NCI-H345 (cell line): ENCODE data around the gene FBXO15.
A peak's percentile ranks its signal among the peaks of the same experiment; 100 is the strongest.

Experiments
- DNase-seq: peaks from one replicate; lab custom pipeline; 2025; lab: John Stamatoyannopoulos, UW

Gene FBXO15, protein sequence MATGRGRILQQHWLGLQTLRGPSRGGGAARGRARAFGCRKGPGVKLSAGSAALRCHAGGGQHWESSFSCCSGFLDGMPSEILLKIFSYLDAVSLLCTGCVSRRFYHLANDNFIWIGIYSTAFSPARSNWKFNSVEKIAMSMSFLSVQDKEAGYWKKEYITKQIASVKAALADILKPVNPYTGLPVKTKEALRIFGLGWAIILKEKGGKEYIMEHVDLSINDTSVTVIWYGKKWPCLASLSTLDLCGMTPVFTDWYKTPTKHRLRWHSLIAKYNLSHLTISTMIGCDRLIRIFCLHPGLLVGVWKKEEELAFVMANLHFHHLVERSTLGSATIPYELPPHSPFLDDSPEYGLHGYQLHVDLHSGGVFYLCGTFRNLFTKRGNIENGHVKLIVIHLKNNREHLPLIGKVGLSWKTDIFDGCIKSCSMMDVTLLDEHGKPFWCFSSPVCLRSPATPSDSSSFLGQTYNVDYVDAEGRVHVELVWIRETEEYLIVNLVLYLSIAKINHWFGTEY

DNA sequence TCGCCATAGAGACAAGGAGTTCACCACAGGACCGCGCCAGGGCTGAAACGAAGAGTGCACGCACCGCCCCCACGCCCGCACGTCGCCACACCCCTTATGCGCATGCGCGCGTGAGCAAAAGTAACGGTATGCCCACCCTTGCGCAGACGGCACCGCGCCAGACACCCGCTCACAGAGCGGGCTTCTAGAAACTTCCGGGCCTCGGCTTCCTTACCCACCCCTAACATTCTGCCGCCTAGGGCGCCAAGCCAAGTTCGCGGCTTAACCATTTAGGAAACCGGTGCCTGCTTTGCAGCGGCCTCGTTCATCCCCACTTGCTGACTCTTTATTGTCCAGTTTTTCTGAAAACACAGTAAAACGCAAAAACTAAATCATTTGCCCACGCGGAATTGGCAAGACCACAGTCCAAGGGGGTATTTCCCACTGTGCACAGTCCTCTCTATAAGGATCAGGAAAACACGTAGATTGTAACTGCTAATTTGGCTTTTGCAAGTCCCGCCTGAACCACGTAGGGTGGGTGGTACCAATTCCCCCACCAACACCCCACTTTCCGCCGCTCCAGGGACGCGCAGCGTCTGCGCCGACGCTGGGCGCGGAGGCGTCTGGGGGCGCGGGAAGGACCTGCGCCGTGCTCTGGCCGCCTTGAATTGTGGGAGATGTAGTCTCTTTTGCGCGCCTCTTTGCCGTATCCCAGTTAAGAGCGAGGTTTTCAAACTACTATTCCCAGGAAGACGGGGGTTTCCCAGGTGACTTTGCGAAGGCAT lies at the start of gene FBXO15, which contains the start of gene TIMM21:
Gene FBXO15 (minus strand): TSS at position 56 of the 764 bp plus-strand sequence. CDS start 49 bp downstream, at position 7.
Gene TIMM21 (plus strand): TSS at position 745 of the 764 bp plus-strand sequence. CDS start 286 bp downstream, outside the sequence.
- DNase-seq, result peak; percentile 97

DNA sequence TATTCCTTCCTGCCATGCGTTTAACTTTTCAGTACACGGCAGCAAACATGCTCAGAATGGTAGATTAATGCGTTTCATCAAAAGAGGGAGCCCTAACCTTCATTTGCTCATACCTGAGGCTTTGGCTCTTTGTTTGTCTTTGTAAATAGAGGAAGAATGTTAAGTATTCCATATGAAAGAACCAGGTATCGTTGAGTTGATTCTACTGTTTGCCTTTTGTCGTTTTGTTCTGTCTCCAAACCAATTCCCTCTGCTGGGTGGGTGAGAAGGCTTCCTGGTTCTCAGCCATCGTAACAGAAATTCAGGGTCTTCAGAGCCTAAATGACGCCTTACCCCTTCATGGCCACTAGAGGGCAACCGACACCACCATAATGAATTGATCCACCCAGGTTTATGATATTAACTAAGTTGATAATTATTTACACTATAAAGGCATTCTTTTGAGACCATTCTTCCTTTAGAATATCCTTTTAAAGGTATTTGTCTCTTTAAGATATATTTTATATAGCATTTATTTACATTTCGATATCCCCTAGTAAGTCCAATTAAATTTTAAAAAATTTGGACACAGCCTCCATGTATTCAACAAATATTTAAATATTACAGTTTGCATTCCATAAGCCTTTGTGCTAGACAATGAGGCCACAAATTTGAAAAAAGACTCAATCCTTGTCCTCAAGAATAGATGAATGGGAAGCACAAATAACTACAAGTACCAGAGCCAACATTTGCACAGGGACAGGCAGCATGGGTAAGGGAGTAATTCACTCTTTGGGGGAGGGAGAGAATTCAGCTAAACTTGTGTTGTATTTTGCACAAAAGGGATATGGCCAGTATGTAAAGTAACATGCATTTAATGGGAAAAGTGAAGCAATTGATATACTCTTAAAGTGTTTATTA lies 48.8 kb upstream of the FBXO15 start:
- DNase-seq, result peak; percentile 70

DNA sequence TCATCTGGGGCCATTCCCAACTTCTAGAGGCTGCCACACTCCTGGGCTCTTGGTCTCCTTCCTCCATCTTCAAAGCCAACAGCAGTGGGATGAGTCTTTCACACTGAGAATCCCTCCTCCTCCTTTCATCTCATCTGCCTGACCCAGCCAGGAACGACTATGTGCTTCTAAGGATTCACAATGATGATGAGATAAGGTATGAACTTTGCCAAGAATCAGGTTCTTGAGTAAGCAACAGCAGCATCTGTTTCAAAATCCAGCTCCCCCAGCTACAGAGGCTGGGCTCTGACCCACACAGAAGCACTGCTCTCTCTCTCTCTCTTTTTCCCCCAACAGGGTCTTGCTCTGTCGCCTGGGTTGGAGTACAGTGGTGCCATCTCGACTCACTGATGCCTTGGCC lies 47.1 kb upstream of the FBXO15 start:
- DNase-seq, result no peak

DNA sequence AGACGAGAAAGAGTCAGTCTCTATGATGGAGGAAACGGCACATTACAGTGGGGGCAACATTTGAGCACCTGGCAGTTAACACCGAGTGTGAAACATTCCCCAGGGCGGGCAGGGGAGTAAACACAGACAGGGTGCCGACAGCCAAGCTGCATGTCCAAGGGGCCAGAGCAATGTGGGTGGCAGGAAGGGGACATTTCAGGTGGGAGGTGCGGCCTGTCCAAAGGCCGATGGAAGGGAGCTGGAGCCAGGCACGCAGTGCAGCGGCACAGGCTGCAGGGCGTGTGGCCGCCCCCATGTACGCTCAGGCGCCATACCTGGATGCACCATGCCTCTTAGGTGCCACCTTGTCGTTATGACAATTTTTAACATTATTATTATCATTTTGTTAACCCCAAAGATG lies 43.9 kb upstream of the FBXO15 start:
- no peak for DNase-seq

DNA sequence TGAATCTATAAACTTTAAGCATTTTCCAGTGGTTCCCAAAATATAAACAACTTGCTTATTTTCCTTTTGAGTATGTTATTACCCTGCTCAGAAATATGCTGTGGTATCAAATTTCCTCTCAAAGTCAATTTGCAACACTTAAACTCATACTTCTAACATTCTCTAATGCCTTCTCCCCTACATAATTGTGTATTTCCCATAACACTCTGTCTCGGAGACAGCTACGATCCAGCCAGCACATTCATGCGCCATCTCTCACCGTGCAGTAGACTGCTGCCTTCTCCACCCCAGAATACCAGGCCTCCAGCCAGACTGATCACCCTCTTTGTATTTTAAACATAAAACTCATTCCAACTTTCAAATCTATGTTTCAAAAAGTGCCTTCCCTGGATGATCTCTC lies 42.5 kb upstream of the FBXO15 start:
- no peak for DNase-seq

DNA sequence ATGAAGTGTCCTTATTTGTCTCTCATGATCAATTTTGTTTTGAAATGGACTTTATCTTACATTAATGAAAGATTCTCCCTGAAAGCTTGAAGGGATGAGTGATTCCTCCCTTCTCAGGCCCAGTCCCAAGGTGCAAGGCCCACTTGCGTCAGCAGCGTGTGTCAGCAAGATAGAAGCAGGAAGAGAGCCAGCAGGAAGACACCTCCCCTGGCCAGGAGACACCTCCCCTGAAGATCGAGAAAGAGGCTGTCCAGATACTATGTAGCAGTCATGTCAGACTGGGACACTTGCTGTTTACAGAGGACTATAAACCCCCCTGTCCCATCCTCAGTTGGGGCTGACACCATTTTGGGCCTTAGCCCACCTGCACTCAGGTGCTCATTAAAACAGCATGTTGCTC lies 39.0 kb upstream of the FBXO15 start:
- no peak for DNase-seq

DNA sequence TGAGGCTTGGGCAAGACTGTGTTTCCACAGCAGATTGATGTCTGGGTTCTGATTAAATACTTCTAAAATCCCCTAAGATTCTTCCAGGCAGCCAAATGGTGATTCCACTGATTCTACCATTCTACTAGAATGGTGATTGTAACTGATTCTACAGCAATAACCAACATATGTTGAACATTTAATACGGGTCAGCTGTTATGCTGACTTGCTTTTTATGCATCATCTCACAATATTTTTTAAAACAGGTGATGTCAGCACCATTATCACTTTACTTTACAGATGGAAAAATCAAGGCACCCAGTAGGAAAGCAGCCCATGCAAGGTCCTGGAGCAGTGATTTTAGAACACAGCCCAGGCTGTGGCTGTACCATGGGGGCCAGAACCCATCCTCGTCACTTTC lies 38.2 kb upstream of the FBXO15 start:
- no peak for DNase-seq

DNA sequence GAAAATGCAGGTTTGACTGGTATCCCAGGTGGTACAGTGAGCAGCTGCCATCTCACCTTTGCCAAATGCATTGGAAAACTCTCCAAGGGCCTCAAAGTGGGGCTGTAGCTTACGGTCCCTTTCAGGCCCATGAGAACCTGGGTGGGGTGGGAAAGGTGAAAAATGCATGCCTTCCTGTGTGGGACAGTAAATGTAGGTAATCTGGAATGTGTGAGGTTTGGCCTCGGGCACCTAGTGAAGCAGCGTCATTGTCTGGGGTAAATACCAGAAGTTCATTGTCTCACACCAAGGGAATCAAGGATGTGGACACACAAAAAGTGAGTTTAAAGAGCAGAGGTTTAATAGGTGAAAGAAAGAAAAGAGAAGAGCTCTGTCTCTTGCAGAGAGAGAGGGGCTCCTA lies 37.2 kb upstream of the FBXO15 start:
- no peak for DNase-seq

DNA sequence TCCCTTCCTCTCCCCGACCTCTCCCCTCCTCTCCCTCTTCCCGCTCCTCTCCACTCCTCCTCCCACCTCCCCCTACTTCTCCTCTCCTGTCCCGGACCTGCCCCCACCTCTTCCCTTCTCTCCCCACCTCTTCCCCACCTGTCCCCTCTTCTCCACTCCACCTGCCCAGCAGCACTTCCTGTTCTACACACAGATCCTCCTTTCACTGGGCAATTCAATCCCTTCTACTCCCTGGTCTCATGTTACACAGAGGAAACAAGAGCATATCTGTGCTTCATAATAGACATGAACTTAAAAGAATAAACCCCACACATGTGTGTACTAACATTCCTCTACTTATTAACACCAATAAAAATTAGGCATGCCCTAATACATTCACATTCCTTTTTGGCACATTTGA lies 35.5 kb upstream of the FBXO15 start:
- DNase-seq, result peak; percentile 33

DNA sequence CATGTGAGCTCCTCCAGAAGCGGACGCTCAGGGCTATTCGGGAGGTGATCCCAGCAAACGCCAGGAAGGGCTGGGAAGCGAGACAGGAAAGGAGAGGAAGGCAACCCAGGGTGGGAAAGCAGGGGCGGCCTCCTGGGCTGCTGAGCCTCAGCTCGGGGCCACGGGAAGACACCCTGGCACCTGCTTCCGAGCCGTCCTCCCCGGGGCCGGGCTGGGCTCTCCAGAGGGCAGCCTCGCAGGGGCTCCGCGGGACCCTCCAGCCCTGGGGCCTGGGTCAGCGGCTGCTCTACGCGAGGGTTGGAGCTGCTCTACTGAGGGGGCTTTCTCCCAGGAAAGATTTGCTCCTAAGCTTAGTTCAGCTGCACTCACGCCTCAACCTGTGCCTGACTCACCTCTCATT lies 34.7 kb upstream of the FBXO15 start:
- no peak for DNase-seq

DNA sequence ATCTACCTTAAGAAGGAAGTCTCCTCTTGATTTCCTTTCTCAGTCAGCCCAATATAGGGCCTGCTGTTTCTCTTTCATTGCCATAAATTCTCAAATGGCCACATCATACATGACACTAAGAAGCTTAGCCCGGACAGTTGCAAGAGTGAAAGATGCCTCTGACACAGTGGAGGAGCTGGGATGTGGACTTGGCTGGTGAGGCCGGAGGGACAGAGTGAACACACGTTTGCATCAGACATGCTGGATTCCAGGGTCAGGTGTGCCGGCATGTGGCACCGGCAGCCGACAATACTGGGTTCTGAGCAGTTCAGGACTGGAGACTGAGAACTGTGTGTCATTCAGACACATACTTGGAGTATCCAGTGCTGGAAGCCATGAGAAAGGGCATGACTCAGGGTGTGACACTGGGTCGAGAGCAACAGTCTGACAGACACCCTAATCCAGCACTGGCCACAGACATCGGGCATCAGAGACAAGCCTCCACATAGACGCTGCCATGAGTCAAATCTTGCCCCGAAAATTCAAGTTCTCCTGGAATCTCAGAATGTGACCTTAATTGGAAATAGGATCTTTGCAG lies 32.1 kb upstream of the FBXO15 start:
- no peak for DNase-seq

DNA sequence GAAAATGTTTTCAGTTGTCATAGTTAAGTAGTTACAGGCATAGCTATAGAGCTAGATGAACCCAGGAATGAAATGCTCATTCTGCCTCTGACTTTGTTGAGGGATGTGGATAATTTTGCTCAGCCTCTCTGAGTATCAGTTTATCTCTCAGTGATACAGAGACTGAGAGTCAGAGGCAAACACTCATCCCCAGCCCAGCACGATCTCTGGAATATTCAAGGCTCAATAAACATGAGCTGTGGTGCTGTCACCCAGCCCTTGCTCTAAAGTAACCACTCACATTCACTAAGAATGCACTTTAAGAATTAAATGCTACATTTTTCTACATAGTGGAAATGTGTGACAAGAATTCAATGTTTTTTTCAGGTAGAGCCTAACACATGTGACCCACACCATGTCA lies 31.2 kb upstream of the FBXO15 start:
- DNase-seq, result no peak

DNA sequence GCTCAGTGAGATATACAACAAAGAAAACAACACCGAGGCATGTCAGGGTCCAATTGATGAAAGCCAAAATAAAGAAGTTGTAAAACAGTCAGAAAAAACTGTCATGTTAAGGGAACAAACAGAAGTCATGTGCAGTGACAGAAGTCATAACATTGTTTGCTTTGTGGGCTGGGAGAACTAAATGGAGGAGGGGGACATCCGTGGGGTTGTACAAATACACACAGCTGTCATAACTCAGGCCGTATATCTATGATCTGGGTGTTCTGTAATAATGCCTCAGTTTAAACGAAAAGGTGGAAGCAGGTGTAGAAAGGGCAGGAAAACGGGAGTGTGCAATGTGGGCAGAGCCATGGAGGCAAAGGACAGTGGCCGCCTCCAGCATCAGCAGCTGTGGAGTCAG lies 28.0 kb upstream of the FBXO15 start:
- no peak for DNase-seq

DNA sequence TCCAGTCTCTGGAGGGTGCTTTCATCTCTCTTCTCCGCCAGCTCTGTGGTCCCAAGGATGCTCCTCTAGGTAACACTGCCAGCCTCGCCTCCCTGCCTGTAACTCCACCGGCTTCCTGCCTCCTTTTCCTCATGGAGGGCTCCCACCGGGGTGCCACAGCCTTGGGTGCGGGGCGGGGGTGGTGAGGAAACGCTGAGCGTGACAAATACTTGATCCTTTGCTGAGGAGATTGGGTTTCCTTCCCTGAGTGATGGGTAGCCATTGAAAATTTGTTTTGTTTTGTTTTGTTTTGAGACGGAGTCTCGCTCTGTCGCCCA lies 25.8 kb upstream of the FBXO15 start:
- no peak for DNase-seq

DNA sequence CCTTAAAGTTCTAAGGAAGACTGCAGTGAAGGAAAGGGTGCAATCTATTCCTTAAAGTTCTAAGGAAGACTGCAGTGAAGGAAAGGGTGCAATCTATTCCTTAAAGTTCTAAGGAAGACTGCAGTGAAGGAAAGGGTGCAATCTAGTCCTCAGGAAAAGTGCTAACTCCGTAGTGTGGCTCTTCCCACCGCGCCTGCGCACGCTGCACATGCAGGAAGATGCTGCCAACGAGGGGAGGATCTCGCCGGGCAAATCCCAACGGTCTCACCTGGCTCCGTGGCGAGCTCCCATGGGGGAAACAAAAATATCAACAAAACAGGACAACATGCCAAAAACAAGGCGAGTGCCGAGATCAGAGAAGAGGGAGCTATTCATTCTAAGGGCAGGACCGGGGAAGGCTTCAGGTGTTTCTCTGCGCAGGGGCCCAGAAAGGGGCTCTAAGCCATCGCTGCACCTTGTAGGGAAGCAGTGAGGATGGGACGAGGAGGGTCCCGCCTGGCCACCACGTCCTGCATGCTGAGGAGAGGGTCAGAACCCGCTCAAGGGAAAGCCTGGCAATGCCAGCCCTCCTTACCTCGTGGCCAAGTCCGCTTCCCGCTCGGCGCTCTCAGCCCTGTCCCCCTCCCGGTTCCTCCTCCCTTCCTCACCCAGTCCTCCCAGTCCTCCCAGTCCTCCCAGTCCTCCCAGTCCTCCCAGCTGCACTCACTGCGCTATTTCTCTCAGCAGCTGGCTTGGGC lies 25.2 kb upstream of the FBXO15 start:
- no peak for DNase-seq

DNA sequence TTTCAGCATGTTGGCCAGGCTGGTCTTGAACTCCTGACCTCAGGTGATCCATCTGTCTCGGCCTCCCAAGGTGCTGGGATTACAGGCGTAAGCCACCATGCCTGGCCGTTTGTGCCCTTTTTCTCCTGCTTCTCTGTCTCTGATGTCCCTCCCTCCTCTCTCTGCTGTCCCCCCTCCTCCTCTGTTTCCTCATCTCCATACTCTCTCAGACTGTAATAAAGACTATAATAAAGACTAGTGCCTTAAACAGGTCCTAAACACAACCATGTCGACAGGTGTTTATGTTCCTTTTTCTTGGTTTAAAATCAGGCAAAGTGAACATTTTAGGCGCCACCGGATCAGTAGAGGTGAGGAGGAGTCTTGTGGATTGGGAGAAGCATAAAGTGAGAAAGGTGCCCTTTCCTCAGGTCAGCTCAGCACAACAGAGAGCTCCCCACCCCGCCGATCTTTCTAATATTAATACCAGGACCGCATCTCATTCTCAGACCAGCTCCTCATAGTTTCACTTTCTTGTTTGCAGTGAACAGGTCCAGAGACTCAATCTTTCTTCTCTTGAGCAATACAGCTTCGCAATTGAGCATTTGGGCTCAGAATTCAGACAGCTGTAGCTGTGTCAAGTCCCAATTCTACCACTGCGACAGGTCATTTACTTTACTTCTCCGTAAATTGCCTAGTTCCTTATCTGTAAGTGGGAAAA lies 24.4 kb upstream of the FBXO15 start:
- DNase-seq, result no peak

DNA sequence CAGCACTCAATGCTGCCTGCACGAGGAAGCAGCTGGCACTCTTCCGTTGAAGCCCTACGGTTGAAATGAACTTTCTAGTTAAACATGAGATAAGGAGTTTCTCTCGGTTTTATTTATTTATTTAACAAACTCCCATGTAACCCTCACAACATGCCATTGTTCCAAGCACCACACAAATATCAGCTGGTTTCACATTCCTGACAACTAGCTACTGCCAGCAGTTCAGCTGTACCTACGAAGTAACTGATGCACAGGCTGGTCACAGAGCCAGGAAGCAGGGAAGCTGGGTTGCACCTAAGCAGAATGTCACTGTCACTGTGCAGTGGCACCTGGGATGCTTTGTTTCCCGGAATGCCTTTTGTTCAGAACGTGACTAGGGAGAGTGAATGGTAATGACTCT lies 18.8 kb upstream of the FBXO15 start:
- DNase-seq, result no peak

DNA sequence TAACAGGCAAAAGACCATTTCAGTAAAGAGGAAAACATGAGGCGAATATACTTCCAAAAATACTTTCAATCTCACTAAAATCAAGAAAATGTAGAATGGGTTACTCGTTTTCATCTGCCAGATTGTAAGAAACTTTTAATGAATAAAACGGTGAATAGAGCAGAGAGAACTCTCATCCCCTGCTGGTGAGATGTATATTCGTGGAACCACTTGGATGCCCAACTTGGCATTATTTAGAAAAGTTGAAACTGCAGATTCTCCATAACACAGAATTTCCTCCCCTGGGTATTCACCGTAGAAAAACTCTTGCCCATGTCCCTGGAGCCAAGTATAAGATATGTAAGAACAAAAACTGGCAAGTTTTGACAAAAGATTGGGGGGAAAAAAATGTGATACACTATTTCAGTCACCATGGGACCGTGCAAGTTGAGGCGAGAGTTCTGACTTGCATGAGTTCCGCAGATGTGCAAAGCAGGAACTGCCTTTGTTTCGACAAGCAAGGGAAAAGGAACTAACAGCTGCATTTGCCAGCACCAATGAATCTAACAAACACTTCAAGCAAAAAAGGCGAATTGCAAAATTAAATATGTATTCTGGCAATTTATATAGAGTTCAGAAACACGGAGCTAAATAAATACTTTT lies 15.5 kb upstream of the FBXO15 start:
- no peak for DNase-seq

DNA sequence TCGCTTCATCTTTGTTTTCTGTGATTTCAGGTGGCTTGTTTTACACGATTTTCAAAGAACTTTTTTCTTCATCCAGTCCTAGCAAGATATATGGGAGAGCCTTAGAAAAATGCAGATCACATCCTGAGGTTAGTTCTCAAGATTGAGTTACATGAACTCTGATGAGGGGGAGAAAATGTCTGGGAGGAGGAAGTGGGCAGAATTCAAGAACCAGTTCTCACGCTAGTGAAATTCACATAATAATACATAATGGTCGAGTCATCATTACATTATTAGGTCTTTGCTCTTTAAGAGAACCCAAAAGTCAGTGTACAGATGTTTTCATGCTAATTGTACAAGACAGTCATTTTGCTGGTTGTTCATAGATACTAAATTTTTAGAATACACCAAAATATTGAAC lies 7.6 kb upstream of the FBXO15 start:
- DNase-seq, result no peak

DNA sequence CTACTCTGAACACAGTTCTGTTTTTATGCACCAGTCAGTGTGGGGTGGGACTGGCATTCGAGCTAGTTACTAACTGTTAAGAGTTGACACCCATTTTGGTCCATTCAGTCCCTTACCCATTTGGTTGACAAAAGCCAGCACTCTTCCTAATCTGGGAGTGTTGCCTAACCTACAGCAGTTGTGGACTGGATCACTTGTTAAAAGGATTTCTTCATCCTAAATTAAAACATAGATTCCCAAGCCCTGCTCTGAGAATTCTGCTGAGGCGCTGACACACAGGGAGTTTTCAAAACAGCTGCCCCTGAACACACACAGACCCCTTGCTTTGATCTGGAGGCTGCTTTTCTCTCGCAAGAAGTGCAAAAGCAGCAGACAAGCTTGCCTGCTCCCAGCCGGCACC lies 7.1 kb upstream of the FBXO15 start:
- no peak for DNase-seq
